Mononuclear cell (primary cell): ENCODE results near the gene ANKRD60. TPM values are rescaled to one million over a fixed set of nuclear protein-coding genes. Genes with fewer than 3 reads are reported as not detected.

Source experiments
- H3K27me3 ChIP-seq: 2 replicates; pipeline ENCODE4 v1.6.0; 2011; ENCODE audit warnings: low read length, control low read depth; ENCODE audit not compliant: insufficient read depth
- H3K4me1 ChIP-seq: 2 replicates; pipeline ENCODE4 v1.5.1; 2011; ENCODE audit warnings: mild to moderate bottlenecking, low read length, control low read depth; ENCODE audit not compliant: insufficient read depth
- H3K4me3 ChIP-seq: 2 replicates; pipeline ENCODE4 v1.5.1; 2011; ENCODE audit warnings: mild to moderate bottlenecking, low read length, moderate library complexity
- H3K9me3 ChIP-seq: 2 replicates; pipeline ENCODE4 v1.5.1; 2011; ENCODE audit warnings: low read depth, mild to moderate bottlenecking, control low read depth, low read length
- total RNA-seq: library from RNA; depleted of rRNA; stranded (reverse); fragments of >200 nt; gene quantifications from one replicate; pipeline ENCODE4 v1.2.3, GENCODE V29; 2012

ANKRD60 gene, protein sequence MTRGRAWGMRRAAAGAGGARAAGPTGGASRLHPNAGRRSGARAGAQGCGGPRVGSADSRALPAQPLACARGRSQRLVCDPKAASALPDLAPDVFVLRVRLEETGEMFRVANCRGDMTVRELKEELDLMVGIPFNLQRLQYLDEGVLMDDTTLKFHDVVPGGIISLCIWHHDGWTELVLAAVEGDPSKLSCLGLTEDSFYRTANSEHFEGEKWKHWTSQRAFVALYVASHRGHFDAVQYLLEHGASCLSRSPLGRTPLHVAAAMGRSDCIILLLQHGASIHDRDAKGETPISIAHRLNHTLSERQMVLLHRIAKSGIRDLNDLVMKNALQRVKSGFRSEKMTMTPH
- total RNA-seq, result not detected

DNA sequence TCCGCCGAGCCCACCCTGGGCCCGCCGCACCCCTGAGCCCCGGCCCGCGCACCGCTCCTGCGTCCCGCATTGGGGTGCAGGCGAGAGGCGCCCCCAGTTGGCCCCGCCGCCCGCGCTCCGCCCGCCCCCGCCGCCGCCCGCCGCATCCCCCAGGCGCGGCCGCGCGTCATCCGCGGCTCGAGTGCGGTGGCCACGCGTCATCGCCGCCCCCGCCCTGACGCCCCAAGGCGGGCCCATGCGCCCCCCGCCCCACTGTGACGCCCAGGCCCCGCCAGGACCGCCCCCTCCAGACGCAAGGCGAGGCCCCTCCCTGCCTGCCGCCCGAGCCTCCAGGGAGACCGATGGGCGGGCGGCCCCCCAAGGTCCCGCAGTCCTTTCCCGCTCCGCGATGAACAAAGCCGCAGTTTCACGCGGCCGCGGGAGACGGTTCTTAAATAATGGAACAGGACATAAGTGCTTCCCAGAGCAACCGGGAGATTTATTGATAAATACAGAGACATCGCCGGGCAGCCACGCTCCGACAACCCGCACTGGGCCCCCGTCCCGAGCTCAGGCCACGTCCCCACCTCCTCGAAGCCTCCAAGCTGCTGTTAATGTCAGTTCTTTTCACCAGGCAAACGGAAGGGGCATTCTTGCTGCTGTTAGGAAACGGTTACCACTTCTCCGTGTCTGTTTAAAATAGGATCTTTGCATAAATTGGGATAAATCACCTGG is at the start of gene ANKRD60:
ANKRD60 (minus strand) TSS at position 170 of the 714 bp plus-strand sequence; CDS start at position 170, 0 bp downstream.
- no peak within 1 kb of the TSS for H3K4me3 ChIP-seq
- H3K27me3 ChIP-seq, result peaks cover 58% of the 10 kb centered on the region

GRCh38 chr20:58277578-58278472 is 49.4 kb upstream of the ANKRD60 start:
- Histone ChIP-seq H3K4me1 (no peaks in the 10 kb centered on the region), H3K9me3 (no peaks in the 10 kb centered on the region), H3K27me3 (no peaks in the 10 kb centered on the region), H3K4me3 (no peak overlapping the region)

More for the DNA sequence above, at the start of gene ANKRD60:
- Histone ChIP-seq H3K4me1 (peaks cover 11% of the 10 kb centered on the region), H3K9me3 (no peaks in the 10 kb centered on the region)

DNA sequence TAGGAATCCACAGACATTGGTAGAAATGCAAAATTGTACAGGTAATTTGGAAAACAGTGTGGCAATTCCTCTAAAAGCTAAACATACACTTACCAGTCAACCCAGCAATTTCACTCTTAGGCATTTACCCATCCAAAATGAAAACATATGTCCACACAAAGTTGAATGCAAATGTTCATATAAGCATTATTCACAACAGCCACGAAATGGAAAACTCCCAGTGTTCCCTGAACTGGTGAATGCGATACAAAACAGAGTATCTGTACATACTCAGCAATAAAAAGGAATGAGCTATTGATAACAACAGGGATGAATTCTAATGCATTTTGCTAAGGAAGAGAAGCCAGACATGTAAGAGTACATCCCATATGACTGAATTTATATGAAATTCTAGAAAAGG is 48.7 kb upstream of the ANKRD60 start:
- Histone ChIP-seq H3K9me3 (no peaks in the 10 kb centered on the region), H3K4me1 (no peaks in the 10 kb centered on the region), H3K27me3 (no peaks in the 10 kb centered on the region)

GRCh38 chr20:58274384-58274783 is 45.9 kb upstream of the ANKRD60 start:
- H3K27me3 ChIP-seq, result no peaks in the 10 kb centered on the region
- H3K4me1 ChIP-seq, result no peaks in the 10 kb centered on the region
- H3K9me3 ChIP-seq, result no peaks in the 10 kb centered on the region
- no peak overlapping the region for H3K4me3 ChIP-seq

More for the DNA sequence above, 48.7 kb upstream of the ANKRD60 start:
- H3K4me3 ChIP-seq, result no peak overlapping the region

DNA sequence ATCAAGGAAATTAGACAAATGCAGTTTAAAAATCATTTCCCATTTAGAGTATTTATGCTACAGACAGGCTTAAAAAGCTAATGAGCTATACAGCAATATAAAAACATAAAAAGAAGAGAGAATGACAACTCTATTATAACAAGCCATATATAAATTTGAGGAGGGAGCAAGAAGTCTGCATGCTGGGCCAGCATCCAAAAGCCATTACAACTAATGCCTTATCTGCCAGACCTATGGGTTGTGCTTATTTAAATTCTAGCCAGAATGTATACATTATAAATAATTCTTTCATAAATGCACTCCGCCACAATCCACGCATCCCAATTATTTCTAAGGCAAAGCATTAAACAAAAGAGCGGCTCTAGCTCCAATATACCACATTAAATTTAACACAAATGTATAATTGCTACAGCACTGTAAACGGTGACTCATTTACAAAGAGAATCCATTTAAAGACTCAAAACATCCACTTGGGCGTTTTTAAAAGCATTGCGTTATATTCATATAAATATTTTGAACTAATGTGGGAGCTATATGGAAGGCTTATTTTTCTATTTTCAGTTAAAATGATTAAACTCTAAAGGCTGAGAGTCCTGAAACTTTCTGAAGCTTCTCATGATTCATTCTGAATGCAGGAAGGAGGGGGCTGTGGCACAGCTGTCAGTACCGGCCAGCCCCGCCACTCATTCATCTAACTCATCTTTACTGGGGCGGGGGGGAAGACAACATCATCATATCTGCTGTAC is 43.3 kb upstream of the ANKRD60 start:
- no peaks in the 10 kb centered on the region for H3K4me1 ChIP-seq
- H3K9me3 ChIP-seq, result no peaks in the 10 kb centered on the region
- no peak overlapping the region for H3K4me3 ChIP-seq
- no peaks in the 10 kb centered on the region for H3K27me3 ChIP-seq

DNA sequence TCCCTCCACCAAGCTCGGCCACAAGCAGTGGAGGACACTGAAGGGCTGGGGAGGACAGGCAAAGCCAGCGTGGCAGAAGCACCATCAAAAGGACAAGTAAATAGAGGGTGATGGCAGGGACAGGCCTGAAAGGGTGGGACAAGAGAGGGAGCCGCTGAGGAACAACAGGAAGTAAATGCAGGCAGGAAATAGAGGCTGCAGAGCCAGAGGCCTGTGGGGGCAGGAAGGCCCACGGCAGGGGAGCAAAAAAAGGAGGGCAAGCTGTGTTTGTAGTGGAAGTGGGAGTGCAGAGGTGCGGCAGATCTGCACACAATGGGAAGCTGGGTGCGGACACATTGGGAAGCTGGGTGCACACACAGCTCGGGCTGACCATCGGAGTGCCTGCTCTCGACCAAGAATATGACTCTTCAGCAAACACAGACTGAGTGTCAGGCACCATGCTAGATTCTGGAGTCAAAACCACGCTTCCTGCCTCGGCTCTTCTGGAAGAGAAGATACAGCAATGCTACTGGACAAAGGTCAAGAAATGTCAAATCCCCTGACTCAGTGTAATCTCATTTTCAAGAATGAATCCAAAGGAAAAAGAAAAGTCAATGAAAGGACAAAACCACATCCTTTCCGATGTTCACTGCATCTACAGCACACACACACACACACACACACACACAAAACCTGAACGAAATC is 40.6 kb upstream of the ANKRD60 start:
- Histone ChIP-seq H3K4me1 (no peaks in the 10 kb centered on the region), H3K27me3 (no peaks in the 10 kb centered on the region), H3K9me3 (no peaks in the 10 kb centered on the region), H3K4me3 (no peak overlapping the region)

DNA sequence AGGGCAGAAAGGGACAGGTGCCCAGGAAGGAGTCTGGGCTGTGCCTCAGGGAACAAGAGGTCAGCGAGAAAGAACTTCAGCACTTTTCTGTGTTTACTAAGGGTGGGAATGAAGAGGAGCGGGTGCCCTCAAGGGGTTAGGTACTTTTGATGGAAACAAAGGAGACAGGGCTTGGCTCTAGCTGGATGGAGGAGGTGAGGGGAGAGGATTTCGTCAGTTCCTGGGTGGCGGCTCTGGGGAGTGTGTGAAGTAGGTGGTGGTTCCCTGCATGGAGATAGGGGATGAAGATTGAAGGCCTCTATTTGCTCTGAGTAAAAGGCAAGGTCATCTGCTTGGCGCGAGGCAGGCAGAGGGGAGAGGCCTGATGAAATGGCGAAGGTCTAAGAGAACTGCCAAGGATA is 40.0 kb upstream of the ANKRD60 start:
- no peaks in the 10 kb centered on the region for H3K27me3 ChIP-seq
- no peak overlapping the region for H3K4me3 ChIP-seq
- no peaks in the 10 kb centered on the region for H3K4me1 ChIP-seq
- no peaks in the 10 kb centered on the region for H3K9me3 ChIP-seq

GRCh38 chr20:58267389-58268215 is 39.1 kb upstream of the ANKRD60 start:
- Histone ChIP-seq H3K27me3 (no peaks in the 10 kb centered on the region), H3K4me1 (no peaks in the 10 kb centered on the region), H3K9me3 (no peaks in the 10 kb centered on the region), H3K4me3 (no peak overlapping the region)

- Histone ChIP-seq H3K4me1 (no peaks in the 10 kb centered on the region), H3K4me3 (no peak overlapping the region), H3K27me3 (no peaks in the 10 kb centered on the region), H3K9me3 (no peaks in the 10 kb centered on the region)
These were observed 35.8 kb upstream of the ANKRD60 start for GRCh38 chr20:58264271-58264670.

DNA sequence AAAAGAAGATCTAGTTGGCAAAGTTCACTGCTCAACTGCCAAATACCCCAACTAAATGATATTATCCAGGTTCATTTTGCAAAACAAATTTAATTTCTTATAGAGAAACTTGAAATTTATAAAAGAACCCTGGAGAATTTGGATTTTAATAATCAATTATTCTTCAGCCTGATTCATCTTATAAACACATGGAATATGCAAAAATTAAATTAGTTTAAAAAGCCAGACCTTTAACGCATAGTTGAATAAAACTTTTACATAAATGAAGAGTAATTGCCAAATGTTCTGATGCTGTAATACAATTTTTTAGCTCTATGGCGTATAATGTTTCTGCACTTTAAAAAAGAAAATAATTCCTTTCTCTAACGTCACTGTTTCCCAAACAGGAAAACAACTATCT is 33.2 kb upstream of the ANKRD60 start:
- Histone ChIP-seq H3K9me3 (no peaks in the 10 kb centered on the region), H3K4me3 (no peak overlapping the region), H3K27me3 (no peaks in the 10 kb centered on the region), H3K4me1 (peaks cover 4% of the 10 kb centered on the region)

DNA sequence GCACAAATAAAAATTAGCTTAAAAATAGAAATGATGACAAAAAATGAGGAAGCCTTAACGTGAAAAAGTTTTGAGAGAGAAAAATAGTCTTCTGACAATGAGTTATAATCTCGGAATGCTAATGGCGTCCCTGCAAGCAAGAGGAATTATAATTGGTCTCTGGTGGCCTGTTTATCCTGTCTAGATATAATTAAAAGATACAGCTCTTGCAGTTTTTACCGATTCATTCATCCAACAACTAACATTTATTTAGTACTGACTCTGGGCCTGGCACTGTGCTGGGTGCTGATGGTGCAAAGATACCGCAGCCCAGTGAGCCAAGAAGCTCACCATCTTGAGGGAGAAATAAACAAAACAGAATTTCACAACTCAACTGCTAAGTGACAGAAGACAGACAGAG is 31.6 kb upstream of the ANKRD60 start:
- Histone ChIP-seq H3K4me1 (peaks cover 5% of the 10 kb centered on the region), H3K9me3 (no peaks in the 10 kb centered on the region), H3K4me3 (no peak overlapping the region), H3K27me3 (no peaks in the 10 kb centered on the region)

GRCh38 chr20:58256842-58257241 is 28.4 kb upstream of the ANKRD60 start:
- Histone ChIP-seq H3K4me1 (peaks cover 5% of the 10 kb centered on the region), H3K4me3 (no peak overlapping the region), H3K9me3 (no peaks in the 10 kb centered on the region), H3K27me3 (no peaks in the 10 kb centered on the region)

GRCh38 chr20:58256307-58256706 is 27.9 kb upstream of the ANKRD60 start:
- H3K9me3 ChIP-seq, result no peaks in the 10 kb centered on the region
- peaks cover 5% of the 10 kb centered on the region for H3K4me1 ChIP-seq
- H3K27me3 ChIP-seq, result no peaks in the 10 kb centered on the region

More at GRCh38 chr20:58256307-58256706, 27.9 kb upstream of the ANKRD60 start:
- H3K4me3 ChIP-seq, result no peak overlapping the region
